Hypothalamus (tissue), 51 donors: ENCODE measurements around the gene MON1A.

Source experiments
- DNase-seq, 51 donors: peaks; one replicate each; lab custom pipeline; 2025; lab: John Stamatoyannopoulos, UW

Gene MON1A

GRCh38 chr3:49895791-49896190 is 33.8 kb downstream of the MON1A start:
- no peak for DNase-seq

- no peak for DNase-seq
Observed at GRCh38 chr3:49889296-49889695, 40.3 kb downstream of the MON1A start.

DNA sequence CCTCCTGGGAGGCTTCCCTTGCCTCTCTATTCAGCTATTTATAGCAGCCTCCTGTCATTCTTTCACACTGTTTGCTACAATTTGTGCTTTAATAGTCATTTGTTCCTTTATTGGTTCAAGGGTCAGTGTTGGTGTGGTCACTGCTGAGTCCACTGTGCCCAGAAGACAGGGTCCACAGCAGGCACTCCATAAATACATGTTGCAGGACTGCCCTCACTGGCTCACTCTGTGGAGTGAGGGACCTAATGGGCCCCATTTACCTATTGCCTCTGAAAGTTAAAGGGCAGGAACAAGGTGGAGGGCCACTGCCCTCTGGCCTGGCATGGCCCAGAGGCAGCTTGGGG is 42.7 kb downstream of the MON1A start:
- no peak for DNase-seq

- no peak for DNase-seq
Observed at GRCh38 chr3:49883998-49884397, 45.6 kb downstream of the MON1A start.

DNA sequence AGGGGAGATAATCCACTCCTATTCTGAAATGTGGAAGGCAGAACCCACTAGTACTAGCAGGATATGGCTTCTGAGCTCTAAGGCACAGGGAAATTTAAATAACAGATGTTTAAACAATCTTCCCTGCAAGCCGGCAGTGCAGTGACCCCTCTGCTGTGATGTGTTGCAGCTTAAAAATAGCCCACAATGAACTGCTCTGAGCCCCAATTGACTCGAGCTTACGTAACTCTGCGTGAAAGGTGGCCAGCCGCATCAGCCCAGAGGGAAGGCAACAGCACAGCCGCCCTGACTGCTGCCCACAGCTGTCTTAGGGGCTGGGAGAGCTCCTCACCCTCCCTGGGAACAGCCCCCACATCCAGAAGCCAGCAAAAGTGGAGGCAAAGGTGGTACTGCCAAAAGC is 47.4 kb downstream of the MON1A start:
- DNase-seq, result peak in 1 of 51 donors; percentile 20

GRCh38 chr3:49880581-49881315 is 48.9 kb downstream of the MON1A start:
- no peak for DNase-seq

- no peak for DNase-seq
Observed at GRCh38 chr3:49879721-49880120, 49.9 kb downstream of the MON1A start.

GRCh38 chr3:49878686-49879085 is 50.9 kb downstream of the MON1A start:
- DNase-seq, result no peak

GRCh38 chr3:49877716-49878115 is 51.9 kb downstream of the MON1A start:
- DNase-seq, result no peak

DNA sequence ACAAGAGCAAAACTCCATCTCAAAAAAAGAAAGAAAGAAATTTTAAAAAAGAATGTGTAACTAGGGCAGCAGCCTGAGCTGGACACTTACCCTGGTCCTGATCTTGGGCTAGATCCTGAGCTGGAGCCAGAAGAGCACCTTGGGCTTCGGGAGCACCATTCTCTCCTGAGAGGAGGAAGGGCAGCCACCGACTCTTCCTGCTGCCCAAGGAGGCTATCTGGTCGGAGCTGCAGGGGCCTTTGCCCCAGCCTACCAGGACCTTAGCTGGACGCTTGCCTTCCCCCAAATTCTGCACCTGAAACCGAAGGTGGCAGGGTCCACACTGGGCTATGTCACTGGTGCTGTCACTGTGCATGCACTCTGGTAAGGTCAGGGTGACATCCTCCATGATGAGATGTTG is 53.0 kb downstream of the MON1A start:
- no peak for DNase-seq

DNA sequence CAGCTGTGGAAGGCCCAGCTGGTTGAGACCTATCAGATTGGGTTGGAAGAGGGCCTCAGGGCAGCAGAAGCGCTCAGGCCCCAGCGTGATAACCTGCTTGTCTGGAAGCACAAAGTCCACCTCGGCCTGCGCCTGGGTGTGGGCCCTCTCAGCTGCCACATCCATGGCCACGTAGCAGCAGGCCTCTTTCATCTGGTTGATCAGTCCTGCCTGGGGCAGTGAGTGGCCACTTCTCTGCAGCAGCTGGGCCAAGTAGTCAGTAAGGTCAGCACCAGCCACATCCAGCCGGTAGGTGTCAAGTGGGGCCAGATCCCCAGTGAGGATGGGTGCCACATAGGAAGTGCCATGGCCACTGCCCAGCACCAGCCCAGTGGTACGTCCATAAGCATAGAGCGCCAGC is 56.0 kb downstream of the MON1A start:
- DNase-seq, result no peak

- peak in 9 of 51 donors; percentile 17 to 28 (median 19) for DNase-seq
Observed at GRCh38 chr3:49872801-49873281, 56.8 kb downstream of the MON1A start.

DNA sequence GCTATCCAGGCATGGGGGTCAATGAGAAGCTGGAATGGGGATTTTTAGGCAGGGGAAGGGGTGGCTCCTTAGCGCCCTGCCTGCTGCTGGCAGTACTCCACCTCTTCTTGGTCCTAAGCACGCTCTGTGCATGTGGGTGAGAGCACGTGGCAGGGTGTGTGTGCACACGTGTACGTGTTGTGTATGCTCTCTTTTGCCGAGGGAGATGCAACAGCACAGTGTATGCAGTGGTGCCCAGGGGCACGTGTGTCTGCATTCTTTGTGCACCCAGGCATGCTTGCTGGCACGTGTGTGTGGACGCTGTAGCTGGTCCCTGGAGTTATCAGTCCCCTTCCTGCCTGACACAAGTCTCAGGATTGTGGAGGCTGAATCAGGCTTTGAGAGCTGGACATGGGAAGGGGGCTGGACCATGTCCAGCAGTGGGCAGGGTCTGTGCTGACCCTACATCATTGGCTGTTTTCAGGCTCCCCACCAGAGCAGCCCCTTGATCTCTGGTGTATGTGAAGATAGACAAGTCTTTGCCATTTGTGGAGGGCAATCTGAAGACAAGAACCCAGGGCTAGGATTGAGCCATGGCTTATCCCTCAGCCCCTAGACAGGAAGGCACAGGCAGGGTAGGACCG is 58.0 kb downstream of the MON1A start:
- peak in 3 of 51 donors; percentile 22 to 33 (median 22) for DNase-seq

- peak in 10 of 51 donors; percentile 15 to 61 (median 26) for DNase-seq
Observed at GRCh38 chr3:49869525-49870126, 60.0 kb downstream of the MON1A start, which contains the start of gene CAMKV. Gene CAMKV (minus strand): TSS chr3:49869906. CDS start chr3:49862388, 7,518 bp downstream.

- DNase-seq, result peak in 8 of 51 donors; percentile 18 to 77 (median 28)
Observed at GRCh38 chr3:49868862-49869466, 60.6 kb downstream of the MON1A start.

GRCh38 chr3:49867871-49868321 is 61.7 kb downstream of the MON1A start:
- DNase-seq, result no peak

DNA sequence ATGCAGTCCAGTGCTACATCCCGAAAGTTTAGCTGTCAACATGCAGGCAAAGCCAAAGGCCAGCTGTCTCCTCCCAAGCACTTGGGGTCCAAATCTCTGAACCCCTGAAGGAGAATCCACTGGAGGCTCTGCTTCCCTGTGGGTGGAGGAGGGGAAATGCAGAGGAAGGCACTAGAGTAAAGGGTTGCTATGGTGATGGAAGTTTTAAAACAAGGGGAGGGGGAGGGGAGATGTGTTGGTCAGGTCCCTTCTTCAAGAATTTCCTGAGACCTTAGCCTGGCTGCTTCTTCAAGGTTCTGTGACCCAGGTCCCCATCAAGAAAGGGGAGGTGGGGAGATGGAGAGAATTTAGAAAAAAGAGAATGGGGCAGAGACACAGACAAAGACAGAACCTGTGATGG is 62.2 kb downstream of the MON1A start:
- DNase-seq, result no peak

- peak in 2 of 51 donors; percentile 20 to 23 for DNase-seq
Observed at GRCh38 chr3:49865198-49865784, 64.3 kb downstream of the MON1A start.

GRCh38 chr3:49864505-49864904 is 65.1 kb downstream of the MON1A start:
- DNase-seq, result no peak

DNA sequence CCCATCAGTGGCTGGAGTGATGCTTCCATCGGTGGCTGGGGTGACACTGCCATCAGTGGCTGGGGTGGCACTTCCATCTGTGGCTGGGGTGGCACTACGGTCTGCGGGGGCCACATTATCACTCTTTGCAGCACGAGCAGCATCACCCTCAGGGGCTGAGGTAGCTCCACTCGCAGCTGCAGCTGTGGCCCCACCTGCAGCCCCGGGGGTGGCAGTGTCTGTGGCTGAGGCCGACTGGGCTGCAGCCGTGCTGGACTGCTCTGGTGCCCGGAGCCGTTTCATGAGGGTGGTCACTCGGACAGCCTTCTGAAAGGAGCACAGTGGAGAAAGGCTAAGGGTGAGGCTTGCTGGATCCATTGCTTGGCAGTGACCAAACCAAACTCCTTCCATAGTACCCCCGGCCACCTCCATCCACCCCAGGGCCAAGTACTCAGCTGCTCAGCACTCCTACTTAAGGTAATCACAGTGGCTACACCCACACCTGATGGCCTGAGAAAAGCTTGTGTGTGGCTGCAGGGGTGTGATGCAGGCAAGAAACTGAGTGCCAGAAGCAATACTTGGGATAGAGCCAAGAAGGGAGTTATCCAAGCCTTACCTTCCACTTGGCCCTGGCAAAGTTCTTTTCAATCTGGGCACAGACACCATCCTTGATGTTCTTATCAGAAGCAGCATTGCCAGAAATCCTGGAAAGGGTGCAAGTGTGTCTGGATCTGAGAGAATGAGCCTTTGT is 69.9 kb downstream of the MON1A start:
- no peak for DNase-seq
